Karpas-422 (cell line): ENCODE data around the gene ACACB. TPM values are rescaled to one million over a fixed set of nuclear protein-coding genes. Genes with fewer than 3 reads are reported as not detected.

Experiments used
- DNase-seq: peaks from one replicate; pipeline ENCODE4 v3.0.0-alpha.2; 2015
- H2AFZ ChIP-seq: fragments of 200-600 bp; sonication (generic); 2 replicates; pipeline ENCODE4 v1.6.1; 2014; ENCODE audit warnings: antibody characterized with exemption, low read length, mixed read lengths
- H3K27ac ChIP-seq: fragments of 200-600 bp; sonication (generic); 2 replicates; pipeline ENCODE4 v1.5.1; 2014; ENCODE audit warnings: mild to moderate bottlenecking, low read length, moderate library complexity
- H3K27me3 ChIP-seq: fragments of 200-600 bp; sonication (generic); 2 replicates; pipeline ENCODE4 v1.6.1; 2014; ENCODE audit warnings: low read length, mixed read lengths
- H3K36me3 ChIP-seq: fragments of 200-600 bp; sonication (generic); 2 replicates; pipeline ENCODE4 v1.6.1; 2014; ENCODE audit warnings: low read length, mixed read lengths; ENCODE audit not compliant: insufficient read depth
- H3K4me1 ChIP-seq: fragments of 200-600 bp; sonication (generic); 2 replicates; pipeline ENCODE4 v1.6.1; 2014; ENCODE audit warnings: mild to moderate bottlenecking, low read length, mixed read lengths
- H3K4me2 ChIP-seq: fragments of 200-600 bp; sonication (generic); 2 replicates; pipeline ENCODE4 v1.6.1; 2014; ENCODE audit warnings: low read length, low read depth, mild to moderate bottlenecking; ENCODE audit not compliant: poor library complexity, severe bottlenecking
- H3K4me3 ChIP-seq: fragments of 200-600 bp; sonication (generic); 2 replicates; pipeline ENCODE4 v1.5.1; 2014; ENCODE audit warnings: mild to moderate bottlenecking, antibody characterized with exemption, low read length, mixed read lengths
- H3K79me2 ChIP-seq: fragments of 200-600 bp; sonication (generic); 2 replicates; pipeline ENCODE4 v1.6.1; 2014; ENCODE audit warnings: mild to moderate bottlenecking, low read length, mixed read lengths
- H3K9ac ChIP-seq: fragments of 200-600 bp; sonication (generic); 2 replicates; pipeline ENCODE4 v1.6.0; 2014; ENCODE audit warnings: low read length
- H3K9me2 ChIP-seq: fragments of 200-600 bp; sonication (generic), shearing (Covaris generic); replicated peaks from 2 replicates; pipeline ENCODE4 v1.6.0; 2014; ENCODE audit warnings: mild to moderate bottlenecking, low read length, moderate library complexity; ENCODE audit not compliant: insufficient read depth
- H3K9me3 ChIP-seq: fragments of 300-700, 200-600 bp; sonication (generic); 2 replicates; pipeline ENCODE4 v1.6.1; 2014; ENCODE audit warnings: low read length, mixed read lengths
- H4K20me1 ChIP-seq: fragments of 200-600 bp; sonication (generic); 2 replicates; pipeline ENCODE4 v1.6.1; 2014; ENCODE audit warnings: mild to moderate bottlenecking, antibody characterized with exemption, low read length, low read depth; ENCODE audit not compliant: insufficient read depth
- total RNA-seq: library from RNA; depleted of rRNA; stranded (reverse); fragments of >200 nt; shearing (Covaris generic); gene quantifications from 2 replicates; pipeline ENCODE4 v1.2.3, GENCODE V29; 2014; ENCODE audit warnings: low replicate concordance

Gene ACACB
- total RNA-seq, 1 experiment from 2014 or later = 6.5 TPM

DNA sequence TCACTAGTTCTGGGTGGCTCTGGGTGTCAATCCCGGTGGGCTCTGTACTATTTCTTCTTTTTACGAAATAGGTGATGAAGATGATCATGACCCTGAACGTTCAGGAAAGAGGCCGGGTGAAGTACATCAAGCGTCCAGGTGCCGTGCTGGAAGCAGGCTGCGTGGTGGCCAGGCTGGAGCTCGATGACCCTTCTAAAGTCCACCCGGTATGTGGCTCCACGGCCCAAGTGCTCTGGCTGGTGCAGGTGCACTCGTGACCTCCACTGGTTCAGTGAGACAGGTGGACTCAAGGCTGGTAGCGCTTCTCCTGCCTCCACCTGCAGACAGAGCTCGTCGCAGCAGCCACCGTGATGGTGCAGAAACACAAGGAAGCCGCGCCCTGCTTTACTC is 85.1 kb downstream of the ACACB start:
- DNase-seq = no peak
- Histone ChIP-seq H3K4me1 (no peaks in the 10 kb centered on the region), H3K79me2 (no peaks in the 10 kb centered on the region), H3K36me3 (peaks cover 4% of the 10 kb centered on the region; the same call in 1 of the 2 replicates), H4K20me1 (no peaks in the 10 kb centered on the region), H3K4me3 (no peak overlapping the region), H3K4me2 (no peak overlapping the region), H3K27ac (no peak overlapping the region), H3K9ac (no peak overlapping the region), H3K9me3 (no peaks in the 10 kb centered on the region), H3K9me2 (no peaks in the 10 kb centered on the region), H3K27me3 (no peaks in the 10 kb centered on the region), H2AFZ (no peak overlapping the region)

DNA sequence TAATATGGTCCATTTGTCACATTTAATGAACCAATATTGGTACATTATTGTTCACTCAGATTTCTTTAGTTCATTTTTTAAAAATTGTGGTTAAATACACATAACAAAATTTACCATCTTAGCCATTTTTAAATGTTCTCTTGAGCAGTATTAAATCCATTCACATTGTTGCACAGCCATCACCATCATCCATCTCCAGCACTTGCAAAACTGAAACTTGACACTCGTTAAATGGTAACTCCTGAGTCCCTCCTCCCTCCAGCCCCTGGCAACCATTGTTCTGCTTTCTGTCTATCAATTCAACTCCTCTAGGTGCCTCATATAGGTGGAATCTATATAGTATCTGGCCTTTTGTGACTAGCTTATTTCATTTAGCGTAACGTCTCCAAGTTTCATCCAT is 86.4 kb downstream of the ACACB start:
- Histone ChIP-seq H3K9ac (no peak overlapping the region), H3K27me3 (no peaks in the 10 kb centered on the region), H3K9me2 (no peaks in the 10 kb centered on the region), H2AFZ (no peak overlapping the region), H3K27ac (no peak overlapping the region), H3K79me2 (no peaks in the 10 kb centered on the region), H4K20me1 (no peaks in the 10 kb centered on the region), H3K4me3 (no peak overlapping the region), H3K9me3 (no peaks in the 10 kb centered on the region), H3K4me1 (no peaks in the 10 kb centered on the region), H3K36me3 (peaks cover 4% of the 10 kb centered on the region; the same call in 1 of the 2 replicates), H3K4me2 (no peak overlapping the region)
- no peak for DNase-seq

DNA sequence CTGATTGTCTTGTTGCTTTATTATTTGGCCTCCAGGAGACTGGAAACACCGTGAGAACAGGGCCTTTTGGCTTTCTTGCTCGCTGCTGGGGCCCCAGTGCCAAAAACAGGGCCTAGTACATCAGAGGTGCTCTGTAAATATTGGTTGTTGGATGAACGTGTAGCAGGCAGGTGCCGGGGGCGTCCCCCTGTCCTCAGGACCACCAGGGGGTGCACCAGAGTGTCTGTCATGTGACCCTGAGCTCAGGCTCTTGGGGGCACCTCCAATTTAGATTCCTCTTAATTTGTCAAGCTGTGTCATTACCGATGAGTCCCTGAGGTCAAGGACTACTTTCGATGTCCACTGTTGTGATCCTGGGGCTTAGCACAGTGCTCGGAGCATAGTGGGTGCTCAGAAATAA is 87.1 kb downstream of the ACACB start:
- H4K20me1 ChIP-seq = no peaks in the 10 kb centered on the region
- DNase-seq = no peak
- H3K9me2 ChIP-seq = no peaks in the 10 kb centered on the region
- no peaks in the 10 kb centered on the region for H3K9me3 ChIP-seq
- H2AFZ ChIP-seq = no peak overlapping the region
- H3K4me3 ChIP-seq = no peak overlapping the region
- peaks cover 4% of the 10 kb centered on the region for H3K36me3 ChIP-seq
- H3K4me2 ChIP-seq = no peak overlapping the region
- H3K79me2 ChIP-seq = no peaks in the 10 kb centered on the region
- H3K9ac ChIP-seq = no peak overlapping the region
- H3K27me3 ChIP-seq = no peaks in the 10 kb centered on the region
- no peaks in the 10 kb centered on the region for H3K4me1 ChIP-seq
- H3K27ac ChIP-seq = no peak overlapping the region

GRCh38 chr12:109209082-109209481 is 92.7 kb downstream of the ACACB start:
- Histone ChIP-seq H3K9ac (no peak overlapping the region), H2AFZ (no peak overlapping the region), H4K20me1 (no peaks in the 10 kb centered on the region), H3K27me3 (no peaks in the 10 kb centered on the region), H3K79me2 (no peaks in the 10 kb centered on the region), H3K4me3 (no peak overlapping the region), H3K27ac (no peak overlapping the region), H3K9me2 (no peaks in the 10 kb centered on the region), H3K4me2 (no peak overlapping the region), H3K4me1 (no peaks in the 10 kb centered on the region), H3K36me3 (no peaks in the 10 kb centered on the region; the same call in 1 of the 2 replicates), H3K9me3 (no peaks in the 10 kb centered on the region)
- DNase-seq = no peak

DNA sequence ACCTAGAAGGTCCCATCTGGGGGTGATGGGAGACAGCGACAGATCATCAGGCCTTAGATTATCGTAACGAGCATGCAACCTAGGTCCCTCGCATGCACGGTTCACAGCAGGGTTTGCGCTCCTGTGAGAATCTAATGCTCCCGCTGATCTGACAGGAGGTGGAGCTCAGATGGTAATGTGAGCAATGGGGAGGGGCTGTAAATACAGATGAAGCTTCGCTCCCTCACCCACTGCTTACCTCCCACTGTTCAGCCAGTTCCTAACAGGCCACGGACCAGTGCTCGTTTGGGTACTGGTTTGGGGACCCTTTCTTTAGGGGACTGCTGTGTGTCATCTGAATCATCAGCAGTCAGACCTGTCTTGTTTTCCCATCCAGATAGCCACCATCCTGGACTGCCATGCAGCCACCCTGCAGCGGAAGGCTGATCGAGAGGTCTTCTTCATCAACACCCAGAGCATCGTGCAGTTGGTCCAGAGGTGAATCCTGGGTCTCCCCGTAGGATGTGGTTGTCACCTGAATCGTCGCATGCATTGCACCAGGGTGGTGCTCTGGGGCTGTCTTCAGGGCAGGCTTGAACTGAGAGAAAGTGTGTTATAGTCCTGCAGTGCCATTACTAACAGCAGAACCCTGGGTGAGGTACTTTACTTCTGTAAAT is 96.2 kb downstream of the ACACB start:
- no peaks in the 10 kb centered on the region for H3K27me3 ChIP-seq
- H3K27ac ChIP-seq = no peak overlapping the region
- no peak overlapping the region for H2AFZ ChIP-seq
- no peaks in the 10 kb centered on the region for H4K20me1 ChIP-seq
- no peaks in the 10 kb centered on the region for H3K4me1 ChIP-seq
- H3K9ac ChIP-seq = no peak overlapping the region
- no peak overlapping the region for H3K4me2 ChIP-seq
- no peaks in the 10 kb centered on the region for H3K9me2 ChIP-seq
- DNase-seq = no peak
- H3K4me3 ChIP-seq = no peak overlapping the region
- H3K36me3 ChIP-seq = no peaks in the 10 kb centered on the region; the same call in 1 of the 2 replicates
- no peaks in the 10 kb centered on the region for H3K79me2 ChIP-seq
- H3K9me3 ChIP-seq = no peaks in the 10 kb centered on the region

GRCh38 chr12:109214131-109214530 is 97.7 kb downstream of the ACACB start:
- no peaks in the 10 kb centered on the region for H3K36me3 ChIP-seq
- no peaks in the 10 kb centered on the region for H4K20me1 ChIP-seq
- H3K9me3 ChIP-seq = no peaks in the 10 kb centered on the region
- H3K9me2 ChIP-seq = no peaks in the 10 kb centered on the region
- no peak for DNase-seq
- H3K27ac ChIP-seq = no peak overlapping the region
- no peak overlapping the region for H3K9ac ChIP-seq
- H2AFZ ChIP-seq = no peak overlapping the region
- no peaks in the 10 kb centered on the region for H3K4me1 ChIP-seq
- H3K79me2 ChIP-seq = no peaks in the 10 kb centered on the region
- H3K4me2 ChIP-seq = no peak overlapping the region
- no peaks in the 10 kb centered on the region for H3K27me3 ChIP-seq
- no peak overlapping the region for H3K4me3 ChIP-seq

GRCh38 chr12:109218996-109219395 is 102.6 kb downstream of the ACACB start:
- Histone ChIP-seq H3K4me2 (no peak overlapping the region), H4K20me1 (no peaks in the 10 kb centered on the region), H3K27me3 (no peaks in the 10 kb centered on the region), H3K4me1 (no peaks in the 10 kb centered on the region), H3K9me2 (no peaks in the 10 kb centered on the region), H3K4me3 (no peak overlapping the region), H3K9ac (no peak overlapping the region), H3K9me3 (no peaks in the 10 kb centered on the region), H2AFZ (no peak overlapping the region), H3K36me3 (no peaks in the 10 kb centered on the region), H3K27ac (no peak overlapping the region), H3K79me2 (no peaks in the 10 kb centered on the region)
- no peak for DNase-seq

GRCh38 chr12:109219938-109220337 is 103.6 kb downstream of the ACACB start:
- Histone ChIP-seq H4K20me1 (no peaks in the 10 kb centered on the region), H3K79me2 (no peaks in the 10 kb centered on the region), H3K9me2 (no peaks in the 10 kb centered on the region), H3K9ac (no peak overlapping the region), H3K4me2 (no peak overlapping the region), H3K27ac (no peak overlapping the region), H3K27me3 (no peaks in the 10 kb centered on the region), H2AFZ (no peak overlapping the region), H3K9me3 (no peaks in the 10 kb centered on the region), H3K36me3 (no peaks in the 10 kb centered on the region), H3K4me3 (no peak overlapping the region), H3K4me1 (no peaks in the 10 kb centered on the region)
- DNase-seq = no peak
